ENCODE measurements around the gene PIP5K1B. TPM values are rescaled to one million over a fixed set of nuclear protein-coding genes. Genes with fewer than 3 reads are reported as not detected.

Gene PIP5K1B
- total RNA-seq, 1 donor from 2014 or later: 27.1 TPM

DNA sequence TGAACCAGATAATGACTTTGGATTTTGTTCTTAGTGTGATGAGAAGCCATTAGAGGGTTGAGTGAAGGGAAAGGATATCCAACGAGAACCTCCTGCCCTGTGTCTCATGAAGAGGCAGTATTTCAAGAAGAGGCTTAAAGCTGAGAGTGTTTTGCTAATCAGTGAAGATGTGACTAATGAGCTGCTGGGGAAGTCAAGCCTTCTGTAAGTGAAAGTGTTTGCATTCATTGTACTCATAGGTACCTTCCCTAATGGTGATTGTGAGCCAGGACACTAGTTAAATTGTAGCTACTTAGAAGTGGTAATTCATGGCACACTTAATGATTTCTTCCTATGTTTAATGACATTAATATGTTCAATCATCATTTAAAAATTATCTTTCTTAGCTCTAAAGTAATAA, 23.7 kb downstream of the PIP5K1B start:
- intact Hi-C loops (cut with DNase I): no loop called here
- DNase-seq (ENCODE audit: low spot score): no peak

DNA sequence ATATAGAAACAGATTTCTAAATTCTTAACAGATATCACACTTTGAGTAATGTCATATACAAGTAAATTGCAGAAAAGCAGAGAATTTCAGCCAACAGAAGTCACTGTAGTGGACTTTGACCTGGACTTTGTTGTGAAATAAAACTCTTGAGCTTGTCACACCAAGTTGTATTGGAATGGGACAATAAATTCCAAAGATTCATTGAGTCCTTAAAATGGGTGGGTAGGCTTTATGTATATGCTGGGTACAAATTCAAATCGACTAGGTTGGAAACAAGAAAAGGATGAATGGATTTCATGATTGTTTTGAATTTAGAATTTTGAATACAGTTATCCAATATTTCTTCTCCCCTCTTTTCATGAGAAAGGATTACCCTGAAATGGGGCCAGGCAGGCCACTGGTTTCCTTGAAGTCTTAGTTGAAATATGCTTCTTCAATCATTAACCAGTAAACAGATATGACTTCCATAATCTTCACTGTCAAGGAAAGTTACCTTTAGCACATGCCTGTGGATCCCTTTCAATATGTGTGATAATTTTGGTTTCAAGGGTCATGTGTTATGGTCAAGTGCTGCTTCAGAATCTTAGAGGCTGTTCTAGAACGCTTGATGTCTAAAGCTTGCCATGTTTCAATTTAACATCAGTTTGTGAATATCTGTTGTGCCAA, 25.7 kb downstream of the PIP5K1B start:
- DNase-seq (ENCODE audit: low spot score): no peak
- intact Hi-C loops (cut with DNase I): no loop called here

DNA sequence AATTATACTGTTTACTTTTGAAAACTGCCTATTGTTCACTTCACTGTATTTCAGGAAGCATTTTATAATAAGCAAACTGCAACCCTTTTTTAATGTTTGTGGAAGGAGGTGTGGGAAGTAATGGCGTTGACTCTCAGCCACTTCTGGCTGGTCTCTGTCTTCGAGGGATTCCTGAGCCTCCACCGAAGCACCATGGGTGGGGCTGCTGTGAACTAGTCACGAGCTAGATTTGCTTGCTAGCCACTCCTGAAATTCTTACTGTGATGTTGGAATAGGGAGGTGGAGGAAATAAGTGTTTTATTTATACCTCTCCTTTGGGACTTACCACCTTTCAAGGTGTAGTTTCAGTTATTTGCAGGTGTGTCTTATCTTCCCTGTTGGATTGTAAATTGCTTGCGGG, 26.8 kb downstream of the PIP5K1B start:
- no peak for DNase-seq (ENCODE audit: low spot score)
- intact Hi-C loops (cut with DNase I): no loop called here

DNA sequence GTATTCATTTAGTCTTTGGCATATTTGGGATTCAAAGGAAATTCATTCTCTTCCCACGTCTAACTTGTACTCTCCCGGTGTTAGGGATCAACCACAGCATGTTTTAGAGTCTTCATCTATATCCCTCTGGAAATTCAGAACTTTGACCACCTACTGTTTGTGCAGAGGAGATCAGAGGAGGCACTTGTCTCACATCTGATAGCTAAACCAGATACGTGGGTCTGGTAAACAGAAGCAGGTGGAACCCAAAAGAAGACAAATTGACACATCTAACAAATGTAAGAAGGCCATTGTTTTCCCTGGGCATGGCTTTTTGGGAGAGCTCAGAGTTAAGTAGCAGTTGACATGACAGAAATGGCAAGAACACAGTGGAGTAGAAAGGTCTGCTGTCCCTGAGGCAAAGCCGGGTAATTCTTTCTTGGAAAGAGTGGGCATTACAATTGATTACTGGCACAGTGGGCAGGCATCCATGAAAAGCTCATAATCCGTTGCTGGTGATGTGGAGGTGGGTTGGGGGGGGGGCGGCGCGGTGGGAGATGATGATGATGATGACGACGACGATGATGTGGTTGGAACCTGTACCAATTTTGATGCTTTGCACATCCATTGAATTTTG, 27.5 kb downstream of the PIP5K1B start:
- intact Hi-C loops (cut with DNase I): no loop called here
- no peak for DNase-seq (ENCODE audit: low spot score)

DNA sequence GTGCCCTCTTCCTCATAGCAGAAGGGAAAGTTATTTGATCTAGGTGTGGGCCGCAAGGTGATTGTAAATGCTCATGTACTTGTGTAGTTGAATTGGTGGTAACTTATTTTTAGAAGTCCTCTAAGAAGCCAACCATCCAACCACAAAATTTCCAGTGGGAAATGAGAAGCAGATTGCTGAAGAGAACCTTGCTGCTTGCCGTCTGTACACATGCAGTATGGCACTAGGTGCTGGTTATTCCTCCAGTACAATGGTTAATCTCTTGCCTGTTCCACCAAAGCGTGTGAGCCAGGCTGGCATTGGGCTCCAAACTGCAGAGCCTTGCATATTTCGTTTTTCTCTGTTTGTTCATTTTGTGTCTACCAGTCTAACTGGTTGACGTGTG, 28.0 kb downstream of the PIP5K1B start:
- intact Hi-C loops (cut with DNase I): no loop called here
- no peak for DNase-seq (ENCODE audit: low spot score)

DNA sequence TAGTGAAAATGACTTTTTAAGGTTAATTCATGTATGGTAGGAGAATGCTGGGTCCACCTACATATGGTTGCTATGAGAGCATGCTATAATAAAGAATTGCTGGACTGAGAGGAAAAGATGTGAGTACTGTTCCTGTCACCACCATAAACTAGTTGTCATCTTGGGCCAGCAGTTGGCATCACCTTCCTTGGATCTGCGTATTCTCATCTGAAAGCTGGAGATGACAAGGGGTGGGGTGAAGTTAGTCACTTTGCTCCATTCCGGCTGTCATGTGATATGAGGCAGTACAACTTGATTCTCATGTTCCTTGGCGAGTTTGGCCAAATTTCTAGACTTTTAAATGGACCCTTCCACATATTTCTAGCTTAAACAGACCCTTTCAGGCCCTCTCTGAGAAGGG, 33.3 kb downstream of the PIP5K1B start:
- intact Hi-C loops (cut with DNase I): no loop called here

DNA sequence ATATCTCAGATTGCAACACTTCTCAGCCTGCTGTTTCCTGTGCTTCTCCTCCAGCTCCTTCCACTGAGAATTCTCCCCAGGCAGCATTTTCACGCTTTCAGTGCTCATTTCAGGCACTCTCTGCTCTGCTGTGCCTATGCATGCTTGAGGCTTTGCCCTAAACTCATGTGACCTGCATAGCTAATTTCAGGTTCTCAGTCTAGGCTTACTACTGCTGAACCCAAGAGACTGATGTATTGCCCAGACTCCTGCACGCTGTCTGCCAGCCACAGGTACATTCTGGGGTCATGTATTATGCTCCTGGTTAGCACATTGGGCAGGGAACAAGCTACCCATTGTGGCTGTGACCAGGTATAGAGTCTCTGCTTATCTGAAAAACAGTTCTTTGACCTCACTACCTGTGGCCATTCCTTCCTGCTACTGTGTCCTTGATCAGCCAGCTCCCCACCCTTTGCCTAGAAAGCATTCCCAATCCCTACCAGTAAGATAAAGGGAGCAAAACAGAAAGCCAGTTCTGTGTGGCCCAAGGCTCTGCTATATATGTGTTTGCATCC, 34.7 kb downstream of the PIP5K1B start:
- intact Hi-C loops (cut with DNase I): loop anchor here (5.0 kb wide), 1 partner anchor 32 kb away; the partner anchor contains the start of gene PIP5K1B
- no peak for DNase-seq (ENCODE audit: low spot score)

More for the DNA sequence above, 33.3 kb downstream of the PIP5K1B start:
- no peak for DNase-seq (ENCODE audit: low spot score)

DNA sequence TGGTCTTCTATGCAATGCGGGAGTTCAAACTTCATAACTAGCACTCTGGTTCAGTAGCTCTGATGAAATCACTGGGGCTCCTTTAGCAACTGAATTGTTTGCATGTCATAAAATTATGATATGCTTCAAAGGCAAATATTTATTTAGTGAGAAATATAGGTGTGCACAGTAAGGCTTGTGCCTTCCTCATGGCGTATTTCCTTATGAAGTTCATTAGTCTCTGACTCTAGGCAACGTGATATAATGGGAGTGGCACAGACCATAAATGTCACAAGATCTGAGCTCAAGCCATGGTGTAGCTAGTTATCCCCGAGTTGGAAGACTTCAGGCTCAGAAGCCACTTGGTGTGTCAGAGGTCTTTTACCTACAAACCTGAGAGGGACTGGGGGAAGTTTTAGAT, 35.5 kb downstream of the PIP5K1B start:
- DNase-seq (ENCODE audit: low spot score): no peak
- intact Hi-C loops (cut with DNase I): loop anchor here (5.0 kb wide), 1 partner anchor 33 kb away; the partner anchor contains the start of gene PIP5K1B

DNA sequence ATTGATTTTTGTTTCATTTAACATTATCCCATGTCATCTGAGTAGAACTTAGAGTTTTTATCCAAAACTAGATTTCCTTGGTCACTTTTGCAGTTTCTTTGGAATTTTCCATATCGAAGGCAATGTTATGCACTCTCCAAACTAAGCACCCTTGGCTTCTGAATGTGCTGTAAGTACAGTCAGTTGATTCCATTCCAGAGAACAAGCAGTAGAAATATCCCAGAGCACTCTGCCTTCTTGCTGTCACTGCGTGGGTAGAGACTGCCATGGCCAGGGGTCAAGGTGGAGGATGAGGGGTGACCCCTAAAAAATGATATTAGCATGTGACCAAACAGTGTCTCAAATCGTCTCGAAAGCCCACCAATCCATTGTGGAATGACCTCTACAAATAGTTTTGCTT, 36.2 kb downstream of the PIP5K1B start:
- intact Hi-C loops (cut with DNase I): loop anchor here (5.0 kb wide), 1 partner anchor 34 kb away; the partner anchor contains the start of gene PIP5K1B

DNA sequence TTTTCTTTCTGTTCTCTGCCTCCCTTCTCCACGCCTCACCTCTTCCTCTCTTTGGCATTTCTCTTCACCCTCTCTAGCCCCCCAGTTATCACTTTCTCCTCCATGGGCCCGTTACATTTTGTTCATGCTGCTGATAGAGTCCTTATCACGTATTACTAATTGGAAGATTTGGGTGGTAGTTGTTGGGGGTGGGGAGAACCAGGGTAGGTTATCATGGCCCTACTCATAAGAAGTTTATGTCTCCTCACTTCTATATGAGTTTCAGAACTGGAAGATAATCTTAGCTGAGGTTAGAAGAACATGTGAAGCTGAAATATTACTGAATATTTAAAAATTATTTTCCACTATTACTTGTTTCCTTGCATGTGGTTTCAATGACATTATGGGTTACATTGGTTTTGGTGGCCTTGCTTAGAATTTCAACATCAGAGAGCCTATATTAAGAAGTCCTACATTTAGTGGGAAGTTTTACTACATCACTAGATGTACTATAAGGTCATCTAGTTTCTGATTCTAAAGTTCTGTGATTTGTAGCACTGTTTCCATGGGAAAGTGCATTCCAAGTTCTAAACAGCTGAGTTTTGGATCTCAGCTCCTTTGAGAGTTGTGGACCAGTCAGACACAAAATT, 36.8 kb downstream of the PIP5K1B start:
- no peak for DNase-seq (ENCODE audit: low spot score)
- intact Hi-C loops (cut with DNase I): loop anchor here (5.0 kb wide), 1 partner anchor 35 kb away; the partner anchor contains the start of gene PIP5K1B

More for the DNA sequence above, 36.2 kb downstream of the PIP5K1B start:
- no peak for DNase-seq (ENCODE audit: low spot score)

DNA sequence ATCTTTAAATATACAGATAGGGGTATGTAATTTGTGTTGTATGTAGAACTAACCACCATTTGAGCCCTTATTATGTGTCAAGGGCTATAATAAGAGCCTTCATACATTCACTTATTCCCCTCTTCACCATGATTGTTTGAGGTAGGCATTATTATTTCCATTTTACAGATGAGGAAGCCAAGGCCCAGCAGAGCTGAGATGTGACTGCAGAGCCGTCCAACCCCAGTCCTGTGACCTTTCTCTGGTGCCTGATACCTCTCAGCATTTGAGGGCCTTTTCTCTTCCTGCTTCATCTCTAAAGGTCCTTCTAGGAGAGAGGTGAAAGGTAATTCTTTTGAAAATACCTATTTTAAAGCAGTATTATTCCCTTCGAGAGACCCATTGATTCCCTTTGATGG, 37.3 kb downstream of the PIP5K1B start:
- DNase-seq (ENCODE audit: low spot score): no peak
- intact Hi-C loops (cut with DNase I): loop anchor here (5.0 kb wide), 1 partner anchor 35 kb away; the partner anchor contains the start of gene PIP5K1B

DNA sequence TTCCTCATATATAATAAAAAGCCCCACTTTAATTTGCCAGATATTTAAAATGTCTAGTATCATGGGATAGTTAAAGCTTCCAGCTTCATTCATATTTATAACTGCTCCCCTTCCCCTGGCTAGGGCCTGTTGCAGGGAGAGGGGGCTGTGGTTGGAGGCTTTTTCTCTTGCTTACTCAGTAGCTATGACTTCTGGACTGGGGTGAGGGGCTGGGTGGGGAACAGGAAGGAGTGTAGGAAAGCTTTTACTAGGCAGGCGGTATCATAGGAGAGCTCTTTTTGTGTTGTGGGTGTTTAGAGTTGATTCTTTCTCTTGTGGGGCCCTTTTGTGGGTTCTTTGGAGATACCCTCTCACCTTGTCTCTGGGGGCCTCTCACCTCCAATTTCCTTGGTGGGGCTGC, 39.4 kb downstream of the PIP5K1B start:
- intact Hi-C loops (cut with DNase I): loop anchor here (5.0 kb wide), 1 partner anchor 37 kb away; the partner anchor contains the start of gene PIP5K1B
- DNase-seq (ENCODE audit: low spot score): no peak

DNA sequence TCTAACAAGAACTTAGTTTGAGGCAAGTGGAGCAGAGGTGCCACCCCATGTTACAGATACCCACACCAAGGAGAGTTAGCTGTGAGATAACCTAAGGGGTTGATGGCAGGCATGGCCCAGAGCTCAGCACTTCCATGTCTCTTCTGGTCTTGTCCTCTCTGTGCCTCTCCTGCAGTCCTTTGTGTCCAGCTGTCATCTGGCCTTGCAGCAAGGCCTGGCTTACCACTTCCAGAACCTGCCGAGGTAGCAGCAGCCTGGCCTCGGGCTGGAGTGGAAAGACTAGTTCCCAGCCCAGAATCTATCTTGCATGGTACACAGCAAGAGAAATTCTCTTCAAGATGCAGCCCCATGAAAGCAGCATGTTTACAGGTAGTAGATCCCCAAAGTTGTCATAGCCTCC, 41.5 kb downstream of the PIP5K1B start:
- no peak for DNase-seq (ENCODE audit: low spot score)
- intact Hi-C loops (cut with DNase I): no loop called here

DNA sequence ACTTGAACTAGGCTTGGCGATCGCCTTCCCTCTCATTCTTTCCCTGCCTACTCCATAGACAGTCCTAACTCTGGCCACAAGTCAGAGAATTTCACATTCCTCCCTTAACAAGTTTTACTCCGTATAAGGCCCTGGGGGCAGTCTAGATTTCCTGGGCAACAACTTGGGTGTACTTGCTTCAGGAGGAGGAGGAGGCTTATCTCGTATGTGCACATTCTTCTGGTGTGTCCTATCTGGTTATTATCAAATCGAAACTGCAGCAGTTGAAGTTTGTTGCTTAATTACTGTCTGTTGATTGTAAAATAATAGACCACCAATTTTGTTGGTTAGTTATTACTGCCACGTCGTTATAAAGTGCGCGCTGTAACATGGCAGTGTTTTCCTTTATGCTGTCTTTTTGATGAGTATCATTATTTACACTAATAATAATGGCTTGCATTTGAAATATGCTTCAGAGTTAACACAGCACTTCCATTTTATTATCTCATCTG, 42.0 kb downstream of the PIP5K1B start:
- DNase-seq (ENCODE audit: low spot score): no peak
- intact Hi-C loops (cut with DNase I): no loop called here

DNA sequence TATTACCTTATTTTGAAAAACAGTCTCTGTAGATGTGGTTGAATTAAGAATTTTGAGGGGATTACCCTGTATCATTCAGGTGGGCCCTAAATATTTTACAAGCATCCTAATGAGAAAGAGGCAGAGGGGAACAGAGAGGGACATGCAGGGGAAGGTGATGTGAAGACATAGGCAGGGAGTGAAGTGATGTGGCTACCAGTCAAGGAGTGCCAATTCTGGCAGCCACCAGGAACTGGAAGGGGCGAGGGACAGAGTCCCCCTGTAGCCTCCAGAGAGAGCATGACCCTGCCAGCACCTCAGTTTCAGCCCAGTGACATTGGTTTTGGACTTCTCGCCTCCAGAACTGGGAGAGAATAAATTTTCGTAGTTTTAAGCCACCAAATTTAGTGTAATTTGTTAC, 44.1 kb downstream of the PIP5K1B start:
- intact Hi-C loops (cut with DNase I): no loop called here
- no peak for DNase-seq (ENCODE audit: low spot score)

DNA sequence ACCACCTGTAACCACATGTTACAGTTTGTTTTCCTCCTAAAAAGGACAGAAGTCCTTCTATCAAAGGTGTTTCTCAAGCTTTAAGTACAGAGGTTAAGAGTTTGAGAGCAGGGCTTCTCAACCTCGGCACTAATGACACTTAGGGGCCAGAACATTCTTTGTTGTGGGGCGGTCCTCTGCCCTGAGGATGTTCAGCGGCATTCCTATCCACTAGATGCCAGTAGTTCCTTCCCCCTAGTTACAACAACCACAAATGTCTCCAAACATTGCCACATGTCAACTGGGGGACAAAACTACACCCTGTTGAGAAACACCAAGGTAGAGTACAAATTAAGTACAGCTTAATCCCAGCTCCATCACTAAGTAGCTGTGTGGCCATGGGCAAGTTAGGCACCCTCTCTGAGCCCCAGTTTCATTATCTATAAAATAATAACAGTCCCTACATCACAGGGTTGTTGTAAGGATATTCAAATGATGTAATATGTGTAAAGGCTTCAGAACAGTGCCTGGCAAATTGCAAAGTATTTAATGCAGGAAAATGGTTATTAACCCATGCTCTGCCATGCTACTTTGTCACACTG, 44.6 kb downstream of the PIP5K1B start:
- intact Hi-C loops (cut with DNase I): no loop called here

DNA sequence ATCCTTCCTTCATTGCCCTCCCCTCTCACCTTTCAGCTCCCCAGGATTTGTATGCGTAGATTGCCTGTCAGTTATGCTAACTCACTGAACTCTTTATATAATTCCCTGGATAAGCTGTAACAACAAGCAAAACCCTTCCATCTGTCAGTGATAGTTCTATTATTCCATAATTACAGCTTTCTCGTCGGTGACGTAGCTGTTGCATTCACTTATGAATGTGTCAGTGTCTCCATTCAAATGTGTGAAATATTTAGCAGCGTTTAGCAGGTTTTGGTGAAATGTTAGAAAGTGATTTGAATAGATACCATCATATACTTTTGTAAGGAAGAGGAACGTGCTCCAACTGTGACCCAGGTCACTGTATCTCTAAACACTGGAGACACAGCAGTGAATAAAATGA, 45.2 kb downstream of the PIP5K1B start:
- DNase-seq (ENCODE audit: low spot score): no peak
- intact Hi-C loops (cut with DNase I): no loop called here

More for the DNA sequence above, 44.6 kb downstream of the PIP5K1B start:
- no peak for DNase-seq (ENCODE audit: low spot score)

DNA sequence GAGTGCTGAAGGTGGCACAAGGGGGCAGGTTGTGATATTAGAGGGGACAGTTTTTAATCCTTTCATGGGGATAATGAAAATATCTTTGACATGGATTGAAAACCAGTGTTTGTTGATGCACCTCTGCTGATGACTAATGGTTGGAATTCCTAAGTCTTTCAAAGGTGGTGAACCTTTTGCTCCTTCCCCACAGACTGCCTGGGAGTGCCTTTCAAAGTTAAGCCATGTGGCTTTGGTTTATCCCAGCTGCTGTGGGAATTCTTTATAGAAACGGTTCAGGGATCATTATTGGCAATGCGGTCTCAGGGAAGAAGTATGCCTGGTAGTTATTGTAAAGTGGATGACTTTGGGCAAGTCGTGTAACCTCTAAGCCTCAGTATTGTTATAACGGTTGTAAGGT, 45.7 kb downstream of the PIP5K1B start:
- intact Hi-C loops (cut with DNase I): no loop called here
- no peak for DNase-seq (ENCODE audit: low spot score)

DNA sequence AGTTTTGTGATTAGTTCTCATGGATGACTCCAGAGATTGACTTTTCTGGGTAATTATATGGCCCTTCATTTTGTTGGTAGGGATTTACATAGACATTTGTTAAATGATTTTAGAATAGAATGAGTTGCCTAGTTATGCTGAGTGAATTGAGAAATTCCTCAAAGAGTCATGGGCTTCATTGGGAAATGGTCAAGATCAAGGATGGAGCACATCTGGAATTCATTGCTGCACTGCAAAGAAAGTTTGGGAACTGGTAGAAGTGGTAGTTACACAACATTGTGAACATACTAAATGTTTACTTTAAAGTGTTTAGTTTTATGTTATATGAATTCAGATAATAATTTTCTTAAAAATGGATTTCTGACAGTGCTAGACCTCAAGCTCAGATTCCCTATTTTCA, 46.5 kb downstream of the PIP5K1B start:
- intact Hi-C loops (cut with DNase I): no loop called here
- DNase-seq (ENCODE audit: low spot score): no peak

DNA sequence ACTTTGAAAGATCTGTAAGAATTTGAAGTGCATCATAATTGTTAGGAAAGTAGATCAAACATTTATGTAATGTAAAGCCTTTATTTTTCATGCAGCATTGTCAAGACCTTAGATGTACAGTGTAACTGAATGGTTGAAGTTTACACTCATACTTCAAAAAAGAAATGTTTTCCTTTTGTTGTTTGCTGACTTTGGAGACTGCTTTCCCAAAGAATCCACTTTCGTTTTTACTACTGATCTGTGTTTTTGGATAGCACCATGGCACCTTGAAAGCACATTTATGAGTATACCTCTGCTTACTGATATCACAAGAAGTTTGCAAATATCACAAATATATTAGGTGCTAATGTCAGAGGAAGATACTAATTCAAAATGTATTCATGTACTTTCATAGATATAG, 50.0 kb downstream of the PIP5K1B start:
- intact Hi-C loops (cut with DNase I): no loop called here
- DNase-seq (ENCODE audit: low spot score): no peak

All from cardiac septum (tissue), 1 donor.